Fibroblast of lung (primary cell): ENCODE measurements around the gene TIAM2.

Experiments
- EZH2 ChIP-seq: IDR thresholded peaks from 2 replicates; pipeline ENCODE4 v1.5.1; 2012; ENCODE audit warnings: low read length, control low read depth, mild to moderate bottlenecking; ENCODE audit errors: missing control alignments
- TF ChIP-seq, protein P1 (sequence below), 2 donors: IDR thresholded peaks in 1 of 2; conservative IDR thresholded peaks in 1 of 2; 1 replicate in 1 of 2; 2 replicates in 1 of 2; pipeline ENCODE4 v1.5.1; 2011 to 2012; ENCODE audit warnings: low read length in 2 of 2, control low read depth in 1 of 2, inconsistent platforms in 1 of 2, low read depth in 1 of 2, mild to moderate bottlenecking in 1 of 2

DNA sequence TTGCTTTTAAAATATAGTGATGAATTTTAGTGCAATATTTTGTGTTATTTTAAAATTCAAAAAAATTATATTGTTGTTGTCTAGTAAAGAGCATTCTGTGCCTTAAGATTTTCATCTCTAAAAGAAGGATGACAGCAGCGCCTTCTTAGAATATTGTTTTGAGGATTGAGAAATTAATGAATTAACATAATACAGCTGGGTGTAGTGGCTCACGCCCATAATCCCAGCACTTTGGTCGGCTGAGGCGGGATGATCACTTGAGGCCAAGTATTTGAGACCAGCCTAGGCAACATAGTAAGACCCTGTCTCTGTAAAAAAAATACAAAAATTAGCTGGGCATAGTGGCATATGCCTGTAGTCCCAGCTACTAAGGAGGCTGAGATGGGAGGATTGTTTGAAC is 6.8 kb downstream of the TIAM2 start:
- TF ChIP-seq, protein P1, sequence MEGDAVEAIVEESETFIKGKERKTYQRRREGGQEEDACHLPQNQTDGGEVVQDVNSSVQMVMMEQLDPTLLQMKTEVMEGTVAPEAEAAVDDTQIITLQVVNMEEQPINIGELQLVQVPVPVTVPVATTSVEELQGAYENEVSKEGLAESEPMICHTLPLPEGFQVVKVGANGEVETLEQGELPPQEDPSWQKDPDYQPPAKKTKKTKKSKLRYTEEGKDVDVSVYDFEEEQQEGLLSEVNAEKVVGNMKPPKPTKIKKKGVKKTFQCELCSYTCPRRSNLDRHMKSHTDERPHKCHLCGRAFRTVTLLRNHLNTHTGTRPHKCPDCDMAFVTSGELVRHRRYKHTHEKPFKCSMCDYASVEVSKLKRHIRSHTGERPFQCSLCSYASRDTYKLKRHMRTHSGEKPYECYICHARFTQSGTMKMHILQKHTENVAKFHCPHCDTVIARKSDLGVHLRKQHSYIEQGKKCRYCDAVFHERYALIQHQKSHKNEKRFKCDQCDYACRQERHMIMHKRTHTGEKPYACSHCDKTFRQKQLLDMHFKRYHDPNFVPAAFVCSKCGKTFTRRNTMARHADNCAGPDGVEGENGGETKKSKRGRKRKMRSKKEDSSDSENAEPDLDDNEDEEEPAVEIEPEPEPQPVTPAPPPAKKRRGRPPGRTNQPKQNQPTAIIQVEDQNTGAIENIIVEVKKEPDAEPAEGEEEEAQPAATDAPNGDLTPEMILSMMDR (conservative IDR thresholded peaks at IDR 0.05 in 1 of 2, IDR thresholded peaks at IDR 0.05 in 1 of 2; ENCODE audit: low read depth in 1 of 2, low read length in 2 of 2): no peak
- no peak for TF ChIP-seq EZH2
